NK-92 (cell line): ENCODE data around the gene LITAF.
"Not testable (repeated sequence)": the region's sequence is repeated elsewhere in the genome, so short reads cannot be mapped to it uniquely, and the experiment has no call there.

Source experiments
- DNase-seq: peaks from one replicate; lab custom pipeline; 2025; ENCODE audit not compliant: unreplicated experiment; lab: John Stamatoyannopoulos, UW

LITAF gene

DNA sequence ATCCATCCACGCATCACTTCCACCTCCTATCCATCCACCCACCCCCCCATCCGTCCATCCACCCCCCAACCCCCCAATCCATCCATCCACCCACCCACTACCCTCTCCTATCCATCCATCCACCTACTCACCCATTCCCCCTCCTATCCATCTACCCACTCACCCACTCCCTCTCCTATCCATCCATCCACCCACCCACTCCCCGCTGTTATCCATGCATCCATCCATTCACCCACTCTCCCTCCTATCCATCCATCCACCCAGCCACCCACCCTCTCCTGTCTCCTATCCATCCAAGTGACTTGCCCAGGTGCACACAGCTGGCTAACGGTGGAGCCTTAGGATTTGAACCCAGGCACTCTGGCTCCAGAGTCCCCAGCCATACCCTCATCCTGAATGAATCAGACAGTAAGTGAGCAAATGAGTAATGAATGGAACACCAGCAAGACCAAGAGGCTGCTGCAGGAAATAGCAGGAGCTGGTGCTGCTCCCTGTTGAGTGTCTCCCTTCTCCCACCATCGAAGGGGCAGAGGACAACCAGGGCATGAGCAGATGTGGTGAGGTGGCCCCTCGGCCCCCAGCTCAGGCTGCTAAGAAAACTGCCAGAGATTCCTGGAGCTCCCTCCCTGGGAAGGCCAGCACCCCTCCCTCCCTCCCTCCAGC lies 62.5 kb downstream of the LITAF start:
- DNase-seq: no peak

DNA sequence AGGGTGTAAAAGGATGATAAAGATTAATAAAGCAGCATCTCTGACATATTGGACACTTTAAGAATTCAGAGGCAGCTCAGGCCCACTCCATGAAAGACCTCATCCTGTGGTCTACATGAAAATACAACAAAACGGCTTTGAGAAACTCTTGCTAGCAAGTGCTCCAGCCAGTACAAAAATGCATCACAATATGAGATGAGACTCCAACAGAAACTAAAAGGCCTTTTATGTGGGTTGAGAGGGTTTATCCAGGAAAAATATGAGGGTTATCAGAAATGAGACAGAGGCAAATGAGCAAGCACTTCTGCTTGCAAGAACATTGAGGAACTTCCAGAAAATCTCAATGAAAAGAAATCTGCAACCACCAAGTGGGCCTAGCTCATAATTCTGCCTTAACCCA lies 65.7 kb downstream of the LITAF start:
- no peak for DNase-seq

DNA sequence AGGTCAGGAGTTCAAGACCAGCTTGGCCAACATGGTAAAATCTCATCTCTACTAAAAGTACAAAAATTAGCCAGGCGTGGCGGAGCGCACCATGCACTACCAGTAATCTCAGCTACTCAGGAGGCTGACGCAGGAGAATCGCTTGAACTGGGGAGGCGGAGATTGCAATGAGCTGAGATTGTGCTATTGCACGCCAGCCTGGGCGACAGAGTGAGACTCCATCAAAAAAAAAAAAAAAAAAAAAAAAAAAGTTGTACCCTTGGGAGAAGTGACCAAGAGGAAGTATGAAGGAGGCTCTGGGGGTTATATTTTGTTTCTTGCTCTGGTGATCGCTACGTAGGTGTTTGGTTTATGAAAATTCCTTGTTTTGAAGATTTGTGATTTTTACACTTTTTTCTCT lies 66.3 kb downstream of the LITAF start:
- DNase-seq: no peak

DNA sequence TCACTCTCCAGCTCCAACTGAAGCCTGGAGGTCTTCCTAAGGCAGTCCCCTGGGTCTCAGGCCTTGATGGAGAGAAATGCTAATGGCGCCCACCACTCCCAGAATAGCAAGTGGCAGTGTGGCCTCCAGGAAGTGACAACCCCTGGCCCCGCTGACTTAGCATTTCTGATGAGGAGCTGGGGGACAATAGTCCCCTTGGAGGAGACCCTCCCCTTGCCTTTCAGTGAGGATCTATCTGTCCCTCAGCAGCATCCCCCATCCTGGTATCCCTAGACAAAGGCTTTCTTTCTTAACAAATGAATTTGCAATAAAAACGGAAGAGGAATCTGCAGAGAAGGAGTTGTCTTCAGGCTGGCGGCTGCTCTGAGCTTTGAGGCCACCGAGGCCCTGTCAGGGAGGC lies 68.8 kb downstream of the LITAF start:
- DNase-seq: no peak

DNA sequence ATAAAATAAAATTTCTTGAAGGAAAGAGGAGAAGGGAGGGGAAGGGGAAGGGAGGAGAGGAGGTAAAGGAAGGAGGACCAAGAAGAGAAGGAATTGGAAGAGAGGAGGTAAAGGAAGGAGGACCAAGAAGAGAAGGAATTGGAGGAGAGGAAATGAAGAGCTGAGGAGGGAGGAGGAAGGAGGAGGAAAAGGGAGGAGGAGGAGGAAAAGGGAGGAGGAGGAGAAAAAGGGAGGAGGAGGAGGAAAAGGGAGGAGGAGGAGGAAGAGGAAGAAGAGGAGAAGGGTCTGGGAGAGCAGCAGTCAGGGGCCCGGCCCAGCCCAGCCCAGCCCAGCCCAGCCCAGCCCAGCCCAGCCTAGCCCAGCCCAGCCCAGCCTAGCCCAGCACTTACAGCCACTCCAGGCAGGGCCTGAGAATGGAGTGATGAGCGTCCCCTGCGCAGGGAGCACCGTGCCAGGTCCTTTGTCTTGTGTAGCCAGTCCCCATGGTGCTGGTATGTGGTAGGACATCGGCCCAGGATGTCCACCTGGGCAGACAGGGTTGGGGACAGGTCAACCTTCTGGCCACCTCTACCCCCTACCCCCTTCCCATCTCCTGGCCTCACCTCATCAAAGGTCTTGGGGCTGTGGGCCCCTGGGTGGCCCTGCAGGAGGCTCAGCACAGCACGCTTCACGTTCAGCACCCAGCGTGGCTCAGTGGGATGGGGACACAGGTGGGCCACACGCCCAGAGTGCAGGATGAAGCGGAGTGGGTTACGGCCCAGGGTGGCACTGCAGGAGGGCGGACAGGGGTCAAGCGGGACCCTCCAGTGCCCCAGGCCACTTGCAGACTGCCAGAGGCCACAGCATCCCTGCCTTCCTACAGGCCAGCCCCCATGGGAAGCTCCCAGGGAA lies 70.9 kb downstream of the LITAF start:
- no peak for DNase-seq

DNA sequence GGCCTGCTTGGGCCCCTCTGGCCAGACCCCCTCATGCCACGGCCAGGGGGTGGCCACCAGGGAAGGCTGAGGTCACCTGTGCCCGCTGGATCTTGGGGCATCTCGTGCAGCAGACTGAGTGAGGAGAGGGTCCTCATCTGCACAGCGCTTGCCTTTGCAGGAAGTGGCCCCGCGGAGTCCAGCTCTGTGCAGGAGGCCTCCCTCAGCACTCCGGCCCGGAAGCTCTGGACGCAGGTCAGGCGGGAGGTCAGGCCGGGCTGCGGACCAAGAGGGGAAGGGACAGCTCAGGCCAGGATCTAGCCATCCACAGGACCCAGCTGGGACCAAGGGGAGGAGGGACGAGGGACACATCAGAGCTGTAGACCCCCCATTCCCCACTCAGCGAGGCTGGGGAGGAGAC lies 72.4 kb downstream of the LITAF start:
- no peak for DNase-seq

DNA sequence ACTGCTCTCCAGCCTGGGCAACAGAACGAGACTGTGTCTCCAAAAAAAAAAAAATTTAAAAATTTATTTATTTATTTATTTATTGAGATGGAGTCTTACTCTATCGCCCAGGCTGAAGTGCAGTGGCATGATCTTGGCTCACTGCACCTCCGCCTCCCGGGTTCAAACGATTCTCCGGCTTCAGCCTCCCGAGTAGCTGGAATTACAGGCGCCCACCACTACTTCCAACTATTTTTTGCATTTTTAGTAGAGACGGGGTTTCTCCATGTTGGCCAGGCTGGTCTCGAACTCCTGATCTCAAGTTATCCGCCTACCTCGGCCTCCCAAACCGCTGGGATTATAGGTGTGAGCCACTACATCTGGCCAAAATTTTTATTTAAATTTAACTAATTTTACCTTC lies 73.4 kb downstream of the LITAF start:
- DNase-seq: not testable (repeated sequence)

DNA sequence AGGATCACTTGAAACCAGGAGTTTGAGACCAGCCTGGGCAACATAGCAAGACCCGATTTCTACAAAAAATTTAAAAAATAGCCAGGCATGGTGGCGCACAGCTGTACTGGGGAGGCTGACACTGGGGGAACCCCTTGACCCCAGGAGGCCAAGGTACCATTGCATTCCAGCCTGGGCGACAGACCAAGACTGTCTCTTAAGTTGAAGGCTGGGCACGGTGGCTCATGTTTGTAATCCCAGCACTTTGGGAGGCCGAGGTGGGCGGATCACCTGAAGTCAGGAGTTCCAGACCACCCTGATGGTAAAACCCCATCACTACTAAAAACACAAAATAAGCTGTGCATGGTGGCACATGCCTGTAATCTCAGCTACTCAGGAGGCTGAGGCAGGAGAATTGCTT lies 74.9 kb downstream of the LITAF start:
- no peak for DNase-seq

DNA sequence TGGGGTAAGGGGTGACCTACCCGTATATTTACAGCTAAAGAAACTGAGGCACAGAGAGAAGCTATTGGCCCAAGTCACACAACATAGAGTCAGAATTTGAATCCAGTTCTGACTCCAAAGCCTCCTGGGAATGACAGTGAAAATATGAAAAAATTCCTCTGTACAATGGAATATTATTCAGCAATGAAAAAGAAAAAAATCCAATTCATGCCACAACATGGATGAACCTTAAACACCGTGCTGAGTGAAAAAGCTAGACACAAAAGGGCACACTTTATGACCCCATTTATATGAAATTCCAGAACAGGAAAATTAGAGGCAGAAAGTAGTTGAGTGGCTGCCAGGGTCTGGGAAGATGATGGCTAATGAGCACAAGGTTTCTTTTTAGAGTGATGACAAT lies 75.4 kb downstream of the LITAF start:
- no peak for DNase-seq

DNA sequence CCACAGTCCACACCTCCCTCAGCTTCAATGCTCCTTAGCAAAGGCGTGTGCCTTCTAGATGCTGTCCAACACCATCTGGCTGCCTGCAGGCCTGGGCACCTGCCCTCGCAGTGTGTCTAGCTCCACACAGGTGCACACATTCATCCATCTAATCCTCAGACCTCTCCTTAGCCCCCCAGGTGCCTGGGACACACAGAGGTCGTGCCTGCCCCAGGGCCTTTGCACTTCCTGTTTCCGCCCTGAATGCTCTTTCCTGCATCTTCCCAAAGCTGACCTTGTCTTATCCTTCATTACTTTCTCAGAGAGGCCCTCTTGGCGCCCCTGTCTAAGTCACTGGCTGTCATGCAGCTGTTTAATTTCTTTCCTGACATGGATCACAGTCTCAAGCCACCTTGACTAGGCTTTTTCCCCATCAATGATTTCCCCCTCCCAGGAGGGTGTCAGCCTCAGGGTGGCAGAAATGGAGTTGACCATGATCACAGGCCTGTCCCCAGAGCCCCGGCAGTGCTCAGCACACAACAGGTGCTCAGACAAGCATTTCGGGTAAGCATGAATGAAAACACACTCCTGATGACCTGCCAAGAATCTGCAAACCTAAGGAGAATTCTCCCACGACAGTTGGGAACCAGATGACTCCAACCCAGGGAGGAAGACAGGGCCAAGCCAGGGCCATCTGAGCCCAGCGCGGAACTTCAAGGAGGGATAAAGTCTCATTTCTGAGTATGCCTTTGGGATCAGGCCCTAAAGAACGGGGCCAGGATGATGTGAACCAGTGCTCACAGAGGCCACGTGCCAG lies 76.3 kb downstream of the LITAF start:
- no peak for DNase-seq

DNA sequence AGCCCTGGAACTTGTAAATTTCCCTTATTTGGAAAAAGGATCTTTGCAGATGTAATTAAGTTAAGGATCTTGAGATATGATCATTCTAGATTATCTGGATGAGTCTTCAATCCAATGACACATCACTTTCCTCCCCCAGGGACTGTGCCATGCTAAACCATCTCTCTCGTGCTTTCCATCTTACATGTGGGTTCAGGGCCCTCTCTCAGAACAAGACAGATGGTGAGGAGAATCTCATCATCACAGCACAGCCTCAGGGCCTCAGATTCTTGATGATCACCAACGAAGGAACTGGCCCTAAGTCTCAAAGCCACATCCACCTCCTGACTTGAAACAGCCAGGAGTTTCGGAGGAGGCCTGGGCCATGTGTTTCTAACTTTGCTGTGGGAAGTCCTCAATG lies 78.7 kb downstream of the LITAF start:
- DNase-seq: no peak

DNA sequence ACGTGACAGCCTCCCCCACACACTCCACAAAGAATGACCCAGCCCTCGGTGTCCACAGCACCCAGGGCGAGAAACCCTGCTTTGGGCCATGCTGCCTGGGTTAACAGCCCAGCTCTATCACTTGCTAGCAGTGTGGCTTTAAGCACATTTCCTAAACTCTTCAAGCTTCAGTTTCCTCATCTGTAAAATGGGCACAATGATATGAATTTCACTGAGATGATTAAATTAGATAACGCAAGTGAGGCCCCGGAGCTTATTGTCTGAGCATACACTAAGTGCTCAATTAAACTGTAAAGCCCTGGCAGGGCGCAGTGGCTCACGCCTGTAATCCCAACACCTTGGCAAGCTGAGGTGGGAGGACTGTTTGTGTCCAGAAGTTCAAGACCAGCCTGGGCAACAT lies 79.4 kb downstream of the LITAF start:
- DNase-seq: no peak

DNA sequence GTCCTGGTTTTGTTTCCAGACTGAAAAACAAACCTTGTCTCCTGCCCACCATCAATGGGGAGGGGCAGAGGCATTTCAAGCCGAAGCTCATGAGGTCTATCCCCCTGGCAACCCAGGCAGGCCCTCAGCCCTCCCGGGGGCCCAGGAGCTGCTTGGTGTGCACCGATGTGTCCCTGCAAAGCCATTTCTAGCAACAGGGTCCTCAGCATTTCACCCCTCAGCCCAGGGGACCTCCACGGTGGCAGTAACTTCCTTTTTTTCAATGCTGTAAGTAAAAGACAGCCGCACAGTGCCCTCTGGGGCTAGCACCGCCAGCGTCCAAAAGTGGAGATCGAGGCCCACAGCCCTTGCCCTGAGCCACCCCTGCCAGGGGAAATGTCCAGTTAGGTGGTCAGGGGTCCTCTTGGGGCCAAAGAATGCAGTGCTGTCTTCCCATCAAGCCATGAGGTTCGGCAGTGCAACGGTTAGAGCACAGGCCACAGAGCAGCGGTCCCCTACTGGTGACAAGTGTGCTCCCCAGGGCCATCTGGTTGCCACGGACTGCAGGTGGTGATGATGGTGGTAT lies 79.9 kb downstream of the LITAF start:
- no peak for DNase-seq

DNA sequence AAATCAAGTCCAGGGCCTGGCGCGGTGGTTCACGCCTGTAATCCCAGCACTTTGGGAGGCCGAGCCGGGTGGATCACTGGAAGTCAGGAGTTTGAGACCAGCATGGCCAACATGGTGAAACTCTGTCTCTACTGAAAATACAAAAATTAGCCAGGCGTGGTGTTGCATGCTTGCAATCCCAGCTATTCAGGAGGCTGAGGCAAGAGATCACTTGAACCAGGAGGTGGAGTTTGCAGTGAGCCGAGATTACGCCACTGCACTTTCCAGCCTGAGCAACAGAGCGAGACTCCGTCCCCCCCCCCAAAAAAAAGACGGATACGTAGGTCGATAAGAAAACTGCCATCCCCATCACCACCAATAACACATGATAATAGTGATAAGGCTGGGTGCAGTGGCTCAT lies 82.5 kb downstream of the LITAF start:
- not testable (repeated sequence) for DNase-seq

DNA sequence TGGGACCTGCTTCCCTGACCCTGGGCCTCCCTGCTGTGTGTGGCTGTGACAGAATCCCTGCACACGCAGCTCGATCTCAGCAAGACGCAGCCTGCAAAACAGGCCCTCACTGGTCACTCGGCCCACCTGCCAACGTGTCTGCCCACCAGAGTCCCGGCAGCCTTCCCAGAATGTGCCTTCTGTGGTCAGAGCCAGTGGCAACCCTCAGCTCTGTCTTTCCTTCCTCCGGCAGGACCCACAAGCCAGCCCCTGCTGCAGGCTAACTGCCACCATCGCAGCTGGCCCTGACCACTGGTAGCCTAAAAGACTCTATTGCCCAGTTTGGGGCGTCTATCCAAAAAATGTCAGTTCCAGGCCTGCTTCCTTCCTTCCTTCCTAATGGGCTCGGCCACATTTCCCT lies 83.2 kb downstream of the LITAF start:
- DNase-seq: no peak

DNA sequence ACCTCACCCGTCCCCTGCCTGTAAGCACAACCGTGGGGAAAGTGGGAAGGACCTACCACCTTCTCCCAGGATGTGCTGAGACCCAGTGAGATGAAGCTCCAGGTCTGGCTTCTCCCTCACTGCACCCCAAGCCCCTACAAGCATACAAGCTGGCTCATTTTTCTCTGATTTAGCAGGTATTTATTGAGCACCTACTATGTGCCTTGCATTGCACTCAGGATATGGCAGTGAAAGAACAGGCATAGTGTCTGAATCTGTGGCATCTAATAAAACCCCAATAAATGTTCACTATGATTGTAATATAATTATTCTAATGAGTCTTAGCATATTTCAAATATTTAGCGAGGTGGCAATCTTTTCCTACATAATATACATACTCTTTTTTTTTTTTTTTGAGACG lies 84.5 kb downstream of the LITAF start:
- DNase-seq: no peak

DNA sequence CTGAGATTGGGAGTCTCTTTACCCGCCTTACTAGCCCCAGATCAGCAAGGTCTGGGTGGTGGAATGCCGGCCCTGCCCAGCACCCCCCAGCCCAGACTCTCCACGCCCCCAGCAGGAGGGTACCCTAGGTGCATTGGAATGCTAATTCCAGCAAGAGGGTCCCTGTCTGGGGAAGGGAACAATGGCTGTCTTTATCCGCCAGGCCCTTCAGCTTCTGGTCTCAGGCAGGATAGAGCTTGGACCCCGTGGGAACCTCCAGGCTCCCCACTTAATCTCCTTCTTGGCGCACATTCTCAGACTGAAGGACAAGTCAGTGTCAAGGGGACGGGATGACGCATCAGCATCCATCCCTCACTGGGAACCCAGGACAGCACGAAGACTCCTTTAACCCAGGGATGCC lies 85.1 kb downstream of the LITAF start:
- no peak for DNase-seq

DNA sequence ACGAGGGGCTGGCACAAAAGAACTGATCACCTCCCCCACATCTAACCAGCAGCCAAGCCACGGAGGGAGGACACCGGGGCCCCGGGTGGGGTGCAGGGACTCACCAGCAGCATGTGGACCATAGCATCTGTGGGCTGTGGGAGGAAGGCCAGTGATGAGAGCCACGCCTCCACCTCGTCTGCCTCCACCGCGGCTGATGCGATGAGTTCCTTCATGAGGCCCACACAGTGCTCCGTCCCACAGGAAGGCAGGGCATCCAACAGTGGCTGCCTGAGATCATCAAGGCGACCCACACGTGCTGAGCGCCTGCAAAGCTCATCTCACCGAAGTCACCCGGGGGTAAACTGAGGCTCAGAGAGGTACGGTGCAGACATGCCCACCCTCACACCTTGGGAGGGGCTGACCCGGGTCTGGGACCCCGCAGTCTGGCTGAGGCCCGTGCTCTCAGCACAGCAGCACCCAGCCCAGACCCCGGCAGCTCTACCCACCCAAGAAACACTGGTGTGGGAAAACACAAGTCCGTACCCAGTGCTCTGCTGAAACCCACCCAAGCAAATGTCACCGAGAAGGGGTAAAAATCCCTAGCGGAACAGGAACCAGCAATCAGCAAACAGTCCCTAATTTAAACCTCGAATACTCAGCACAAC lies 85.9 kb downstream of the LITAF start:
- no peak for DNase-seq

DNA sequence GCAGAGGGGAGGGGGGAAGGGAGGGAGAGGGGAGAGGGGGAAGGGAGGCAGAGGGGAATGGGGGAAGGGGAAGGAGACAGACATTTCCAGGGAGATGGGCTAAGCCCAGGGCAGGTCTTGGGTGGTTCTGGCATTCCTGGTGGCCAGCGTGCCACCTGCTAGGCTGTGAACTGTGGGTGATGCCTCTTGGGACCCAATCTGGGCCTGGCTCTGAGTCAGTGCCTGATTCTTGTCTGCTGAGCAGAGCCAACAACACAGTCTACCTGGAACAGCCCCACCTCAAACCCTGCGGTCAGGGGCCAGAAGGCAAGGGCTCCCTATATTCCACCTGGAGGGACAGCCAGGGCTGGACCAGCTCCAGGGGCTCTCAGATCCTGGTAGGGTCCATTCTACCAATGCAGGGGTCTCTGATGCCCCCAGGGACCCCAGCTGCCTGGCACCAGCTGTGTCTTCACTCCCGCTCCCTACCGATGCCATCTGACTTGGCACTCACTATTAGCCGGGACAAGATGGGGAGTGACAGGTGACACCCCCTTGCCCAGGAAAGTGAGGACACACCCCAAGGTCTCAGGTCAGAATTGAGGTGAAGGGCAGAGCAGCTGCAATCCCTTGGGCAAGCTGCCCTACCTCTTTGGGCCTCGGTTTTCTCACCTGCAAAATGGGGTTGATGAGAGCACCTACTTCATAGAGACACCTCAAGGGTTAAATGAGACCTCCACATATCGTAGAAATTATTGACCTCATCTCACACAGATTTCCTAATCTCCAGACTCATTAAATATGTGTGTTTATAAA lies 87.2 kb downstream of the LITAF start:
- DNase-seq: no peak

DNA sequence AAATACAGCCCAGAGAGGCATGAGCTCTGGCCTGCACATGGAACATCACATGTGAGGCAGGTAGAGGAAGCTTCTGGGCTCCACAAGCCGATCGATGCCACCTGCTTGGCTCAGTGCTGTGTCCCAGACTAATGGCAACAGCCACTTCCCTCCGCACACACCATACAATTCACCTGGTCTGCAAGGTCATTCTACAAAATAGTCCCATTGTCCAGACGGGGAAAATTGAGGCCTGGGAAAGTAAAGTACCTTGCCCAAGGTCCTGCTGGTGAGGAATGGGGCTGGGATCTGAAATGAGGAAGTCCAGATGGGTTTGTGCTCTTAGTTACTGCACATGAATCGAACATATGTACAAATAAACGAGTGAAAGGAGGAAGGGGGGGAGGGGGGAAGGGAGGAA lies 88.0 kb downstream of the LITAF start:
- DNase-seq: no peak
